GM12878 (cell line): Measurements from ENCODE around the gene SLC22A12. TPM values are rescaled to one million over a fixed set of nuclear protein-coding genes. Genes with fewer than 3 reads are reported as not detected.

Experiments used
- ATAC-seq: fragments of 200-7000 bp; cut with Tn5 transposase; 3 replicates; pipeline ENCODE4 v1.9.1; 2020; ENCODE audit warnings: mild to moderate bottlenecking, moderate library complexity
- BruUV-seq: library from RNA; stranded (reverse); fragments of 400-500 nt; replicated peaks from 2 replicates; lab custom pipeline; 2021; lab: Mats Ljungman, UMichigan
- CTCF ChIA-PET: fragments of 300-600 bp; sonication (Branson Sonifier 250); formaldehyde crosslinking; extraction: SDS; loops from one replicate; lab custom pipeline; 2021; ENCODE audit warnings: inconsistent platforms; lab: Yijun Ruan, JAX
- POLR2A ChIA-PET: fragments of 350-600 bp; formaldehyde crosslinking; extraction: SDS; loops from one replicate; lab custom pipeline; 2021; ENCODE audit warnings: inconsistent platforms; lab: Charles Lee
- RAD21 ChIA-PET: fragments of 300-600 bp; sonication (Branson Sonifier 250); formaldehyde crosslinking; loops from one replicate; lab custom pipeline; 2023; ENCODE audit warnings: antibody characterized with exemption; ENCODE audit not compliant: unreplicated experiment; lab: Charles Lee
- SMC1A ChIA-PET: fragments of 300-600 bp; sonication (Branson Sonifier 250); formaldehyde crosslinking; loops from one replicate; lab custom pipeline; 2023; ENCODE audit not compliant: unreplicated experiment, uncharacterized antibody; lab: Charles Lee
- DNase-seq: peaks from one replicate; pipeline ENCODE4 v3.0.0-alpha.2; 2011; ENCODE audit warnings: low read depth, low spot score
- FAIRE-seq: peaks from 3 replicates; lab custom pipeline; 2011; peaks lifted over from hg19 to GRCh38; lab: Jason Lieb, UNC
- H2AFZ ChIP-seq: 2 replicates; pipeline ENCODE4 v1.6.0; 2011; ENCODE audit warnings: low read depth, low read length, control low read depth; ENCODE audit not compliant: control insufficient read depth
- H3K27ac ChIP-seq: 2 replicates; pipeline ENCODE4 v1.5.1; 2011; ENCODE audit warnings: control low read depth; ENCODE audit not compliant: control insufficient read depth, insufficient read depth
- H3K27me3 ChIP-seq, 2 experiments: replicated peaks in 1 of 2; 2 replicates each; pipeline versions ENCODE4 v1.6.0 to v1.6.1; 2011; ENCODE audit warnings: low read length in 1 of 2; ENCODE audit not compliant: control insufficient read depth in 2 of 2, insufficient read depth in 2 of 2
- H3K36me3 ChIP-seq, 2 experiments: 2 replicates each; pipeline ENCODE4 v1.5.1; 2011; ENCODE audit warnings: low read length in 1 of 2; ENCODE audit not compliant: control insufficient read depth in 2 of 2, insufficient read depth in 2 of 2
- H3K4me1 ChIP-seq: 2 replicates; pipeline ENCODE4 v1.6.1; 2011; ENCODE audit warnings: mild to moderate bottlenecking, low read length, moderate library complexity, mixed read lengths; ENCODE audit not compliant: control insufficient read depth, insufficient read depth
- H3K4me2 ChIP-seq: 2 replicates; pipeline ENCODE4 v1.6.0; 2011; ENCODE audit warnings: control low read depth; ENCODE audit not compliant: control insufficient read depth, insufficient read depth
- H3K4me3 ChIP-seq: fragments of 200-600 bp; sonication (generic); 2 replicates; pipeline ENCODE4 v1.5.1; 2016
- H3K79me2 ChIP-seq: 2 replicates; pipeline ENCODE4 v1.6.0; 2011; ENCODE audit warnings: low read length; ENCODE audit not compliant: control insufficient read depth, insufficient read depth
- H3K9ac ChIP-seq: 2 replicates; pipeline ENCODE4 v1.8.0; 2011; ENCODE audit warnings: low read length, control low read depth, mixed read lengths; ENCODE audit not compliant: control insufficient read depth, insufficient read depth
- H3K9me3 ChIP-seq: replicated peaks from 3 replicates; pipeline ENCODE4 v1.5.1; 2011; ENCODE audit warnings: mild to moderate bottlenecking, low read length; ENCODE audit not compliant: control insufficient read depth, insufficient read depth
- H4K20me1 ChIP-seq: 2 replicates; pipeline ENCODE4 v1.6.0; 2011; ENCODE audit not compliant: control insufficient read depth, insufficient read depth
- CBX3 ChIP-seq: fragments of 200-600 bp; sonication (generic); IDR thresholded peaks from 2 replicates; pipeline ENCODE4 v1.6.1; 2016; ENCODE audit warnings: low read depth, borderline replicate concordance
- E4F1 ChIP-seq: fragments of 450-650 bp; IDR thresholded peaks from 2 replicates; pipeline ENCODE4 v1.6.1; 2018; ENCODE audit warnings: borderline replicate concordance, mild to moderate bottlenecking; ENCODE audit not compliant: partially characterized antibody
- EZH2 ChIP-seq: IDR thresholded peaks from 2 replicates; pipeline ENCODE4 v1.6.1; 2012; ENCODE audit warnings: low read depth, mild to moderate bottlenecking, control low read depth, inconsistent platforms, low read length, borderline replicate concordance; ENCODE audit not compliant: control insufficient read depth
- NFXL1 ChIP-seq: fragments of 450-650 bp; IDR thresholded peaks from 2 replicates; pipeline ENCODE4 v1.6.1; 2017; ENCODE audit warnings: antibody characterized with exemption, mild to moderate bottlenecking, borderline replicate concordance
- PML ChIP-seq: IDR thresholded peaks from 2 replicates; pipeline ENCODE4 v1.6.1; 2012; ENCODE audit warnings: low read length, inconsistent platforms
- POU2F2 ChIP-seq: IDR thresholded peaks from 3 replicates; pipeline ENCODE4 v1.6.1; 2011; ENCODE audit warnings: low read depth, mild to moderate bottlenecking, low read length, borderline replicate concordance
- RFX5 ChIP-seq: IDR thresholded peaks from 2 replicates; pipeline ENCODE4 v1.6.1; 2011; ENCODE audit warnings: low read depth, low read length, improper control_type of control experiment
- TBL1XR1 ChIP-seq: IDR thresholded peaks from 2 replicates; pipeline ENCODE4 v1.6.1; 2012; ENCODE audit warnings: low read depth, low read length, improper control_type of control experiment
- YY1 ChIP-seq: IDR thresholded peaks from 2 replicates; pipeline ENCODE4 v1.6.1; 2011; ENCODE audit warnings: low read depth, mild to moderate bottlenecking, low read length
- ZNF217 ChIP-seq: fragments of 450-650 bp; IDR thresholded peaks from 2 replicates; pipeline ENCODE4 v1.6.1; 2017; ENCODE audit warnings: antibody characterized with exemption, mild to moderate bottlenecking
- WGBS: methylation state at CpG from one replicate; pipeline ENCODE4 v1.1.6; 2016; ENCODE audit warnings: low lambda C conversion rate; ENCODE audit not compliant: insufficient replicate concordance, insufficient coverage; ENCODE audit errors: missing lambda C conversion rate; 5-methylcytosine and 5-hydroxymethylcytosine counted together
- in situ Hi-C: fragments of 300-500 bp; cut with MboI; formaldehyde crosslinking; loops from 9 replicates; pipeline ENCODE4 v1.14.3; 2018; ENCODE audit warnings: mixed read lengths
- intact Hi-C: fragments of 100-400 bp; cut with micrococcal nuclease; formaldehyde crosslinking; loops from one replicate; pipeline ENCODE4 v1.14.2; 2022; ENCODE audit not compliant: unreplicated experiment
- polyA plus RNA-seq, 11 experiments: library from polyadenylated mRNA; depleted of rRNA in 4 of 11; unstranded in 6 of 11; stranded (reverse) in 5 of 11; fragments of >200 nt; fragmentation: Nextera tagmentation in 4 of 11; fragmentation: Illumina TruSeq in 1 of 11; extraction: Ambion mirVana in 4 of 11; extraction: Trizol in 1 of 11; gene quantifications; 1 replicate in 1 of 11; 2 replicates in 10 of 11; pipeline versions ENCODE4 v1.2.1 to v1.2.3, GENCODE V29; 2011 to 2016; ENCODE audit warnings: inconsistent platforms in 2 of 11, missing spikeins in 2 of 11, low read depth in 1 of 11
- total RNA-seq, 4 experiments: library from RNA; depleted of rRNA in 3 of 4; stranded (reverse); fragments of >200 nt in 3 of 4; fragmentation: Illumina TruSeq in 1 of 4; extraction: Trizol in 1 of 4; gene quantifications; 2 replicates each; pipeline versions ENCODE4 v1.2.1 to v1.2.3, GENCODE V29; 2013 to 2021
- TF ChIP-seq, protein P1 (sequence below): fragments of 450-650 bp; IDR thresholded peaks from 2 replicates; pipeline ENCODE4 v1.6.1; 2018; ENCODE audit warnings: mild to moderate bottlenecking, low read depth, moderate library complexity; ENCODE audit not compliant: partially characterized antibody
- TF ChIP-seq, protein P2 (sequence below): fragments of 450-650 bp; IDR thresholded peaks from 2 replicates; pipeline ENCODE4 v1.6.1; 2017; ENCODE audit warnings: mild to moderate bottlenecking, moderate library complexity
- TF ChIP-seq, protein P3 (sequence below): IDR thresholded peaks from 2 replicates; pipeline ENCODE4 v1.6.1; 2011; ENCODE audit warnings: low read depth, low read length, improper control_type of control experiment, borderline replicate concordance

SLC22A12 gene
- total and polyA plus RNA-seq, 10 of the 15 experiments (the other 5 are each of a cell fraction or from before 2014, with no cell fraction given): not detected

GRCh38 chr11:64570341-64570740, 20.7 kb upstream of the SLC22A12 start:
- in situ Hi-C loops: no loop called here
- no peak for FAIRE-seq
- Histone ChIP-seq H3K4me2 (no peak overlapping the region), H3K36me3 (no peaks in the 10 kb centered on the region), H3K4me3 (no peak overlapping the region), H3K79me2 (no peaks in the 10 kb centered on the region), H3K27me3 (peaks cover 0 to 2% of the 10 kb centered on the region in 2 experiments; a peak in 2 of 4 replicates), H3K27ac (no peak overlapping the region), H3K4me1 (no peaks in the 10 kb centered on the region), H4K20me1 (no peaks in the 10 kb centered on the region), H3K9me3 (no peaks in the 10 kb centered on the region), H3K9ac (no peak overlapping the region), H2AFZ (no peak overlapping the region)
- ChIA-PET POLR2A (no interaction called here), RAD21 (no interaction called here), CTCF (no interaction called here), SMC1A (no interaction called here)
- no TSS peak for BruUV-seq
- WGBS: 22% methylated on average over 3 of the region's 3 CpGs
- no peak for ATAC-seq
- intact Hi-C loops: no loop called here
- DNase-seq: no peak
- TF ChIP-seq POU2F2: no peak
- TF ChIP-seq, protein P1, sequence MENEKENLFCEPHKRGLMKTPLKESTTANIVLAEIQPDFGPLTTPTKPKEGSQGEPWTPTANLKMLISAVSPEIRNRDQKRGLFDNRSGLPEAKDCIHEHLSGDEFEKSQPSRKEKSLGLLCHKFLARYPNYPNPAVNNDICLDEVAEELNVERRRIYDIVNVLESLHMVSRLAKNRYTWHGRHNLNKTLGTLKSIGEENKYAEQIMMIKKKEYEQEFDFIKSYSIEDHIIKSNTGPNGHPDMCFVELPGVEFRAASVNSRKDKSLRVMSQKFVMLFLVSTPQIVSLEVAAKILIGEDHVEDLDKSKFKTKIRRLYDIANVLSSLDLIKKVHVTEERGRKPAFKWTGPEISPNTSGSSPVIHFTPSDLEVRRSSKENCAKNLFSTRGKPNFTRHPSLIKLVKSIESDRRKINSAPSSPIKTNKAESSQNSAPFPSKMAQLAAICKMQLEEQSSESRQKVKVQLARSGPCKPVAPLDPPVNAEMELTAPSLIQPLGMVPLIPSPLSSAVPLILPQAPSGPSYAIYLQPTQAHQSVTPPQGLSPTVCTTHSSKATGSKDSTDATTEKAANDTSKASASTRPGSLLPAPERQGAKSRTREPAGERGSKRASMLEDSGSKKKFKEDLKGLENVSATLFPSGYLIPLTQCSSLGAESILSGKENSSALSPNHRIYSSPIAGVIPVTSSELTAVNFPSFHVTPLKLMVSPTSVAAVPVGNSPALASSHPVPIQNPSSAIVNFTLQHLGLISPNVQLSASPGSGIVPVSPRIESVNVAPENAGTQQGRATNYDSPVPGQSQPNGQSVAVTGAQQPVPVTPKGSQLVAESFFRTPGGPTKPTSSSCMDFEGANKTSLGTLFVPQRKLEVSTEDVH: no peak
- TF ChIP-seq EZH2: no peak
- TF ChIP-seq CBX3: no peak
- no peak for TF ChIP-seq ZNF217
- TF ChIP-seq TBL1XR1: no peak
- no peak for TF ChIP-seq RFX5
- no peak for TF ChIP-seq YY1
- TF ChIP-seq NFXL1: no peak
- no peak for TF ChIP-seq E4F1
- TF ChIP-seq PML: no peak
- TF ChIP-seq, protein P2, sequence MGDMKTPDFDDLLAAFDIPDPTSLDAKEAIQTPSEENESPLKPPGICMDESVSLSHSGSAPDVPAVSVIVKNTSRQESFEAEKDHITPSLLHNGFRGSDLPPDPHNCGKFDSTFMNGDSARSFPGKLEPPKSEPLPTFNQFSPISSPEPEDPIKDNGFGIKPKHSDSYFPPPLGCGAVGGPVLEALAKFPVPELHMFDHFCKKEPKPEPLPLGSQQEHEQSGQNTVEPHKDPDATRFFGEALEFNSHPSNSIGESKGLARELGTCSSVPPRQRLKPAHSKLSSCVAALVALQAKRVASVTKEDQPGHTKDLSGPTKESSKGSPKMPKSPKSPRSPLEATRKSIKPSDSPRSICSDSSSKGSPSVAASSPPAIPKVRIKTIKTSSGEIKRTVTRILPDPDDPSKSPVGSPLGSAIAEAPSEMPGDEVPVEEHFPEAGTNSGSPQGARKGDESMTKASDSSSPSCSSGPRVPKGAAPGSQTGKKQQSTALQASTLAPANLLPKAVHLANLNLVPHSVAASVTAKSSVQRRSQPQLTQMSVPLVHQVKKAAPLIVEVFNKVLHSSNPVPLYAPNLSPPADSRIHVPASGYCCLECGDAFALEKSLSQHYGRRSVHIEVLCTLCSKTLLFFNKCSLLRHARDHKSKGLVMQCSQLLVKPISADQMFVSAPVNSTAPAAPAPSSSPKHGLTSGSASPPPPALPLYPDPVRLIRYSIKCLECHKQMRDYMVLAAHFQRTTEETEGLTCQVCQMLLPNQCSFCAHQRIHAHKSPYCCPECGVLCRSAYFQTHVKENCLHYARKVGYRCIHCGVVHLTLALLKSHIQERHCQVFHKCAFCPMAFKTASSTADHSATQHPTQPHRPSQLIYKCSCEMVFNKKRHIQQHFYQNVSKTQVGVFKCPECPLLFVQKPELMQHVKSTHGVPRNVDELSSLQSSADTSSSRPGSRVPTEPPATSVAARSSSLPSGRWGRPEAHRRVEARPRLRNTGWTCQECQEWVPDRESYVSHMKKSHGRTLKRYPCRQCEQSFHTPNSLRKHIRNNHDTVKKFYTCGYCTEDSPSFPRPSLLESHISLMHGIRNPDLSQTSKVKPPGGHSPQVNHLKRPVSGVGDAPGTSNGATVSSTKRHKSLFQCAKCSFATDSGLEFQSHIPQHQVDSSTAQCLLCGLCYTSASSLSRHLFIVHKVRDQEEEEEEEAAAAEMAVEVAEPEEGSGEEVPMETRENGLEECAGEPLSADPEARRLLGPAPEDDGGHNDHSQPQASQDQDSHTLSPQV: no peak
- TF ChIP-seq, protein P3, sequence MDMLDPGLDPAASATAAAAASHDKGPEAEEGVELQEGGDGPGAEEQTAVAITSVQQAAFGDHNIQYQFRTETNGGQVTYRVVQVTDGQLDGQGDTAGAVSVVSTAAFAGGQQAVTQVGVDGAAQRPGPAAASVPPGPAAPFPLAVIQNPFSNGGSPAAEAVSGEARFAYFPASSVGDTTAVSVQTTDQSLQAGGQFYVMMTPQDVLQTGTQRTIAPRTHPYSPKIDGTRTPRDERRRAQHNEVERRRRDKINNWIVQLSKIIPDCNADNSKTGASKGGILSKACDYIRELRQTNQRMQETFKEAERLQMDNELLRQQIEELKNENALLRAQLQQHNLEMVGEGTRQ: no peak
